ENCODE data around the gene FSHB.
A peak's percentile ranks its signal among the peaks of the same experiment; 100 is the strongest.

Gene FSHB

GRCh38 chr11:30206249-30206996 lies 24.4 kb upstream of the FSHB start:
- DNase-seq (ENCODE audit: low spot score), result no peak
- H3K27ac ChIP-seq, result no peak overlapping the region
- TF ChIP-seq CTCF (conservative IDR thresholded peaks at IDR 0.05; ENCODE audit: low read depth), result no peak
- ChIA-PET CTCF (no interaction called here), POLR2A (ENCODE audit: low non-redundant PET) (no interaction called here)

- ChIA-PET CTCF (no interaction called here), POLR2A (ENCODE audit: low non-redundant PET) (interaction anchor here (0.6 kb wide), 1 partner anchor 36 kb away, joined by 3 read pairs; no protein-coding TSS in a partner anchor)
- H3K27ac ChIP-seq, result no peak overlapping the region
- DNase-seq (ENCODE audit: low spot score), result peak; percentile 8
- no peak for TF ChIP-seq CTCF (conservative IDR thresholded peaks at IDR 0.05; ENCODE audit: low read depth)
These were observed 20.5 kb upstream of the FSHB start for GRCh38 chr11:30210357-30210756.

- no peak for DNase-seq (ENCODE audit: low spot score)
These were observed 14.3 kb upstream of the FSHB start for GRCh38 chr11:30216534-30216933.

GRCh38 chr11:30218278-30218677 lies 12.5 kb upstream of the FSHB start:
- no peak overlapping the region for H3K27ac ChIP-seq
- no peak for TF ChIP-seq CTCF (conservative IDR thresholded peaks at IDR 0.05; ENCODE audit: low read depth)
- POLR2A ChIA-PET (ENCODE audit: low non-redundant PET), result no interaction called here
- CTCF ChIA-PET, result no interaction called here
- no peak for DNase-seq (ENCODE audit: low spot score)

More at GRCh38 chr11:30216534-30216933, 14.3 kb upstream of the FSHB start:
- ChIA-PET POLR2A (ENCODE audit: low non-redundant PET) (interaction anchor here (0.7 kb wide), 1 partner anchor 107 kb away, joined by 3 read pairs; no protein-coding TSS in a partner anchor), CTCF (interaction anchor here (0.6 kb wide), 2 partner anchors 20 to 51 kb away, joined by 3 to 4 read pairs; no protein-coding TSS in a partner anchor)
- no peak overlapping the region for H3K27ac ChIP-seq
- no peak for TF ChIP-seq CTCF (conservative IDR thresholded peaks at IDR 0.05; ENCODE audit: low read depth)

GRCh38 chr11:30225642-30226041 lies 5.2 kb upstream of the FSHB start:
- ChIA-PET CTCF (interaction anchor here (0.5 to 0.8 kb wide), 2 partner anchors 11 to 32 kb away, joined by 3 to 4 read pairs; no protein-coding TSS in a partner anchor), POLR2A (ENCODE audit: low non-redundant PET) (no interaction called here)
- H3K27ac ChIP-seq, result no peak overlapping the region
- no peak for DNase-seq (ENCODE audit: low spot score)
- no peak for TF ChIP-seq CTCF (conservative IDR thresholded peaks at IDR 0.05; ENCODE audit: low read depth)

- CTCF ChIA-PET, result no interaction called here
These were observed 2.4 kb upstream of the FSHB start for GRCh38 chr11:30228323-30228884.

More at GRCh38 chr11:30228323-30228884, 2.4 kb upstream of the FSHB start:
- no peak for TF ChIP-seq CTCF (conservative IDR thresholded peaks at IDR 0.05; ENCODE audit: low read depth)
- H3K27ac ChIP-seq, result no peak overlapping the region
- POLR2A ChIA-PET (ENCODE audit: low non-redundant PET), result no interaction called here
- DNase-seq (ENCODE audit: low spot score), result no peak
